ENCODE data around the gene ANKK1.

DNA sequence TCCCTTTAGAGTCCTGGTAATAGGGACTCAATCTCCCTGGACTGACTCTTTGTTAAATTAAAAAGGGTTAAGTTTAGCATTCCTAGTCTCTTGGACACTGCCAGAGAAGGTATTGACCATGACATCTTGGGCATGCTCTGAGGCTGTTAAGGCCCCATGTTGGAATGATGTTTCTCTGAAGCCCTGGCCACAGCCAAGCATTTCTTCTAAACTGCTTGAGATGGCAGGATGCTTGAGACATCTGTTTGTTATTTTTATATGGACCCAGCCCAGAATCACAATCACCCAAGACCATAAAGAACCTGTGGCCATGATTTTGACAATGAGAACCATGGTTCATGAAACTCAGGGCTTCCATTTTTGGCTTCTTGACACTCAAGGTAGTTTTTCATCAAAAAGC is 5.5 kb upstream of the ANKK1 start:
- TF ChIP-seq, protein P1, sequence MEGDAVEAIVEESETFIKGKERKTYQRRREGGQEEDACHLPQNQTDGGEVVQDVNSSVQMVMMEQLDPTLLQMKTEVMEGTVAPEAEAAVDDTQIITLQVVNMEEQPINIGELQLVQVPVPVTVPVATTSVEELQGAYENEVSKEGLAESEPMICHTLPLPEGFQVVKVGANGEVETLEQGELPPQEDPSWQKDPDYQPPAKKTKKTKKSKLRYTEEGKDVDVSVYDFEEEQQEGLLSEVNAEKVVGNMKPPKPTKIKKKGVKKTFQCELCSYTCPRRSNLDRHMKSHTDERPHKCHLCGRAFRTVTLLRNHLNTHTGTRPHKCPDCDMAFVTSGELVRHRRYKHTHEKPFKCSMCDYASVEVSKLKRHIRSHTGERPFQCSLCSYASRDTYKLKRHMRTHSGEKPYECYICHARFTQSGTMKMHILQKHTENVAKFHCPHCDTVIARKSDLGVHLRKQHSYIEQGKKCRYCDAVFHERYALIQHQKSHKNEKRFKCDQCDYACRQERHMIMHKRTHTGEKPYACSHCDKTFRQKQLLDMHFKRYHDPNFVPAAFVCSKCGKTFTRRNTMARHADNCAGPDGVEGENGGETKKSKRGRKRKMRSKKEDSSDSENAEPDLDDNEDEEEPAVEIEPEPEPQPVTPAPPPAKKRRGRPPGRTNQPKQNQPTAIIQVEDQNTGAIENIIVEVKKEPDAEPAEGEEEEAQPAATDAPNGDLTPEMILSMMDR (conservative IDR thresholded peaks at IDR 0.05 in 1 of 2, IDR thresholded peaks at IDR 0.05 in 1 of 2; ENCODE audit: extremely low read depth in 1 of 2, insufficient read depth in 1 of 2, low read depth in 1 of 2, low read length in 2 of 2) = no peak
- TF ChIP-seq EZH2 (IDR thresholded peaks at IDR 0.05; ENCODE audit: borderline replicate concordance, low read length) = no peak

Measured in mammary epithelial cell (primary cell).